ENCODE data around the gene DENND6B. TPM values are rescaled to one million over a fixed set of nuclear protein-coding genes. Genes with fewer than 3 reads are reported as not detected.

DENND6B gene
- total and polyA plus RNA-seq, 2 donors (not counting 1 experiment from before 2014, with no cell fraction given) = 2.8 to 10.3 TPM

DNA sequence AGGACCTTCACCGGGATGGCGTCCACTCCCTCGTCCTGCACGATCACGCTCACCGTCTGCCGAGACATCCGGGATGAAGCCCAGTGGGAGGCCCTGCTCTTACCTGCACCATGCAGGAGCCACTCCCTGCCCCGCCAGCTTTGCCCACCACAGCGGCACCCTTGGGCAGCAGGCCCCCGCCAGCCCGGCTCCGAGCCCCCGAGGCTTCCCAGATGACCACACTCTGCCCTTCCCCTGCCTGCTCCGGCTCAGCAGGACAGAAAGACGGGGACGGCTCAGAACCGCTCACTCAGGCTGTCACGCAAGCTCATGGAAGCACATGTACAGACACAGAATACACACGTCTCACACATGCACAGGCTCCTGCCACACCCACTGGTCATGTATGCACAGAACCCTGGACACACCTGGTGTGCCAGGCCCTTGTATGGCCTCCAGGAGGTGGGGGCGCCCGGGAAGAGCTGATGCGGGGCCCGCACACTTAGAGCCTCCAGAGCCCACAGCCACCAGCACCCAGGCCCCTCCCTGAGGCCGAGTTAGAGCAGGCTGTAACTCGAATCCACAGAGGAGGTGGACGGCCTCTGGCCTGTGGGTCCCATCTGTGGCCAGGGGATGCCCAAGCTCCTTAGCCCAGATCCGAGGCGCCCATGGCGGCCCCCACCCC, 47.7 kb downstream of the DENND6B start:
- Mint-ChIP-seq H3K4me3 (no peak overlapping the region), H3K27ac (no peak overlapping the region), H3K9me3 (ENCODE audit: insufficient read depth) (no peaks in the 10 kb centered on the region), H3K4me1 (no peaks in the 10 kb centered on the region), H3K27me3 (no peaks in the 10 kb centered on the region)
- no peak overlapping the region for H3K9ac ChIP-seq (ENCODE audit: low read length)
- H3K4me2 ChIP-seq (replicated peaks; ENCODE audit: low read depth, low read length, poor library complexity, severe bottlenecking) = no peak overlapping the region
- H3K36me3 ChIP-seq (replicated peaks in 1 of 2; ENCODE audit: control extremely low read depth in 1 of 2, control insufficient read depth in 1 of 2, extremely low read depth in 1 of 2, insufficient read depth in 2 of 2, low read length in 1 of 2) = no peaks in the 10 kb centered on the region
- no peak overlapping the region for H3K27ac ChIP-seq (ENCODE audit: low read length in 2 of 2)
- H3K4me1 ChIP-seq (ENCODE audit: control insufficient read depth in 2 of 2, insufficient read depth in 2 of 2, low read length in 2 of 2) = peaks cover 0 to 3% of the 10 kb centered on the region in 2 donors
- ChIA-PET CTCF (interaction anchor here (1.1 to 1.6 kb wide), 2 partner anchors 19 to 42 kb away, joined by 4 read pairs; no protein-coding TSS in a partner anchor), POLR2A (interaction anchor here (1.0 to 1.1 kb wide), 2 partner anchors 12 to 27 kb away, joined by 4 to 6 read pairs; no protein-coding TSS in a partner anchor)
- H3K9me3 ChIP-seq (ENCODE audit: control extremely low read depth in 1 of 3, control insufficient read depth in 2 of 3, insufficient read depth in 1 of 3, low read length in 2 of 3) = peaks cover 0 to 4% (median 0%) of the 10 kb centered on the region in 3 donors
- DNase-seq = no peak
- no peak overlapping the region for H3K4me3 ChIP-seq (ENCODE audit: control extremely low read depth in 1 of 5, extremely low read depth in 1 of 5, insufficient read depth in 1 of 5, low read depth in 2 of 5, low read length in 4 of 5)
- ATAC-seq (ENCODE audit: low read depth) = no peak
- WGBS (ENCODE audit: insufficient coverage) = 96% methylated on average over 28 of the region's 30 CpGs
- H2AFZ ChIP-seq (ENCODE audit: insufficient read depth, low read depth, low read length, poor library complexity, severe bottlenecking) = no peak overlapping the region
- H4K20me1 ChIP-seq (ENCODE audit: control insufficient read depth, insufficient read depth, low read length, poor library complexity, severe bottlenecking) = no peaks in the 10 kb centered on the region
- H3K79me2 ChIP-seq (ENCODE audit: control insufficient read depth, insufficient read depth, low read length) = no peaks in the 10 kb centered on the region
- TF ChIP-seq EZH2 (IDR thresholded peaks at IDR 0.05; ENCODE audit: borderline replicate concordance, insufficient read depth, low read depth, low read length, poor library complexity, severe bottlenecking) = no peak
- TF ChIP-seq, protein P1, sequence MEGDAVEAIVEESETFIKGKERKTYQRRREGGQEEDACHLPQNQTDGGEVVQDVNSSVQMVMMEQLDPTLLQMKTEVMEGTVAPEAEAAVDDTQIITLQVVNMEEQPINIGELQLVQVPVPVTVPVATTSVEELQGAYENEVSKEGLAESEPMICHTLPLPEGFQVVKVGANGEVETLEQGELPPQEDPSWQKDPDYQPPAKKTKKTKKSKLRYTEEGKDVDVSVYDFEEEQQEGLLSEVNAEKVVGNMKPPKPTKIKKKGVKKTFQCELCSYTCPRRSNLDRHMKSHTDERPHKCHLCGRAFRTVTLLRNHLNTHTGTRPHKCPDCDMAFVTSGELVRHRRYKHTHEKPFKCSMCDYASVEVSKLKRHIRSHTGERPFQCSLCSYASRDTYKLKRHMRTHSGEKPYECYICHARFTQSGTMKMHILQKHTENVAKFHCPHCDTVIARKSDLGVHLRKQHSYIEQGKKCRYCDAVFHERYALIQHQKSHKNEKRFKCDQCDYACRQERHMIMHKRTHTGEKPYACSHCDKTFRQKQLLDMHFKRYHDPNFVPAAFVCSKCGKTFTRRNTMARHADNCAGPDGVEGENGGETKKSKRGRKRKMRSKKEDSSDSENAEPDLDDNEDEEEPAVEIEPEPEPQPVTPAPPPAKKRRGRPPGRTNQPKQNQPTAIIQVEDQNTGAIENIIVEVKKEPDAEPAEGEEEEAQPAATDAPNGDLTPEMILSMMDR (IDR thresholded peaks at IDR 0.05) = no peak
- H3K27me3 ChIP-seq (replicated peaks in 1 of 4; ENCODE audit: control extremely low read depth in 1 of 4, control insufficient read depth in 3 of 4, insufficient read depth in 4 of 4, low read length in 3 of 4) = no peaks in the 10 kb centered on the region
- intact Hi-C loops (cut with micrococcal nuclease) = no loop called here

DNA sequence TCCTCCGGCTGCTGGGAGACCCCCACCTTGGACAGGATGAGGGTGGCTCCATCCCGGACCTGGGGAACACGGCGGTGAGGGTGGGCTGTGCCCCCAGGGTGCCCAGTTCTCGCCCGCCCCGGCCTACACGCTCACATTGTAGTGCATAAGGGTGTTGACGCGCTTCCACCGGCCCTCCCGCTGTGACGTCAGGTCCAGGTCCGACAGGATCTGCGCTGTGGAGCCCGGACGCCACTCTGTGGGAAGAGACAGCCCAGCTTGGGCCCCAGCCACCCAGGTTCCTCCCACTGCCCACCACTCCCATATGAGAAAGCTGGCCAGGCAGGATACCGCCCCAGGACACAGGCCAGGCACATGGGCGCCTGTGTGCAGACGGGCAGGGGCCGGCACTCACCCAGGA, 48.4 kb downstream of the DENND6B start:
- WGBS (ENCODE audit: insufficient coverage) = 96% methylated on average over 21 of the region's 21 CpGs
- no peak for TF ChIP-seq EZH2 (IDR thresholded peaks at IDR 0.05; ENCODE audit: borderline replicate concordance, insufficient read depth, low read depth, low read length, poor library complexity, severe bottlenecking)
- TF ChIP-seq, protein P1 (IDR thresholded peaks at IDR 0.05) = no peak

More for the DNA sequence above, 48.4 kb downstream of the DENND6B start:
- no peak overlapping the region for H3K4me3 ChIP-seq (ENCODE audit: control extremely low read depth in 1 of 5, extremely low read depth in 1 of 5, insufficient read depth in 1 of 5, low read depth in 2 of 5, low read length in 4 of 5)
- no peak overlapping the region for H3K9ac ChIP-seq (ENCODE audit: low read length)
- H2AFZ ChIP-seq (ENCODE audit: insufficient read depth, low read depth, low read length, poor library complexity, severe bottlenecking) = no peak overlapping the region
- H3K79me2 ChIP-seq (ENCODE audit: control insufficient read depth, insufficient read depth, low read length) = no peaks in the 10 kb centered on the region
- no peaks in the 10 kb centered on the region for H3K4me1 Mint-ChIP-seq
- no peaks in the 10 kb centered on the region for H3K27me3 ChIP-seq (replicated peaks in 1 of 4; ENCODE audit: control extremely low read depth in 1 of 4, control insufficient read depth in 3 of 4, insufficient read depth in 4 of 4, low read length in 3 of 4)
- peaks cover 0 to 4% (median 0%) of the 10 kb centered on the region in 3 donors for H3K9me3 ChIP-seq (ENCODE audit: control extremely low read depth in 1 of 3, control insufficient read depth in 2 of 3, insufficient read depth in 1 of 3, low read length in 2 of 3)
- no peaks in the 10 kb centered on the region for H3K36me3 ChIP-seq (replicated peaks in 1 of 2; ENCODE audit: control extremely low read depth in 1 of 2, control insufficient read depth in 1 of 2, extremely low read depth in 1 of 2, insufficient read depth in 2 of 2, low read length in 1 of 2)
- DNase-seq (no peak), ATAC-seq (ENCODE audit: low read depth) (no peak)
- ChIA-PET POLR2A (interaction anchor here (1.1 kb wide), 1 partner anchor 28 kb away, joined by 4 read pairs; no protein-coding TSS in a partner anchor), CTCF (no interaction called here)
- intact Hi-C loops (cut with micrococcal nuclease) = no loop called here
- H3K4me1 ChIP-seq (ENCODE audit: control insufficient read depth in 2 of 2, insufficient read depth in 2 of 2, low read length in 2 of 2) = peaks cover 0 to 3% of the 10 kb centered on the region in 2 donors
- no peak overlapping the region for H3K4me3 Mint-ChIP-seq
- H3K27me3 Mint-ChIP-seq = no peaks in the 10 kb centered on the region
- no peaks in the 10 kb centered on the region for H4K20me1 ChIP-seq (ENCODE audit: control insufficient read depth, insufficient read depth, low read length, poor library complexity, severe bottlenecking)
- no peaks in the 10 kb centered on the region for H3K9me3 Mint-ChIP-seq (ENCODE audit: insufficient read depth)
- H3K27ac Mint-ChIP-seq = no peak overlapping the region
- no peak overlapping the region for H3K4me2 ChIP-seq (replicated peaks; ENCODE audit: low read depth, low read length, poor library complexity, severe bottlenecking)
- H3K27ac ChIP-seq (ENCODE audit: low read length in 2 of 2) = no peak overlapping the region
